Measurements from ENCODE around the gene ITGAE.

DNA sequence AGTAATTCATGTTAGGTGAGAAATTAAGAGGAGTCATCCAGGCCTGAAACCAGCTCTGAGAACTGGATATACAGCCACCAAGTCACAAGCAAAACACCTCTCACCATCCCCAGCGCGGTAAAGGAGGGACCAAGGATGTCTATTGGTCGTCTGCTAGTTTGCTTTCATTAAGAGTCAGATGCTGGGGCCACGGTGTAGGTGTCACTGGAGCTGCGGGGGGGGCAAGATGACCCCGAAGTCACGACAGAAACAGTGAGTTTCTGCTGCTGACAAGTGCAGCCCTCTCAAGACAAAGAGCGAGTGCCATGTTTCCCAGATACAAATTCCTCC, 44.3 kb upstream of the ITGAE start:
- TF ChIP-seq, protein P1, sequence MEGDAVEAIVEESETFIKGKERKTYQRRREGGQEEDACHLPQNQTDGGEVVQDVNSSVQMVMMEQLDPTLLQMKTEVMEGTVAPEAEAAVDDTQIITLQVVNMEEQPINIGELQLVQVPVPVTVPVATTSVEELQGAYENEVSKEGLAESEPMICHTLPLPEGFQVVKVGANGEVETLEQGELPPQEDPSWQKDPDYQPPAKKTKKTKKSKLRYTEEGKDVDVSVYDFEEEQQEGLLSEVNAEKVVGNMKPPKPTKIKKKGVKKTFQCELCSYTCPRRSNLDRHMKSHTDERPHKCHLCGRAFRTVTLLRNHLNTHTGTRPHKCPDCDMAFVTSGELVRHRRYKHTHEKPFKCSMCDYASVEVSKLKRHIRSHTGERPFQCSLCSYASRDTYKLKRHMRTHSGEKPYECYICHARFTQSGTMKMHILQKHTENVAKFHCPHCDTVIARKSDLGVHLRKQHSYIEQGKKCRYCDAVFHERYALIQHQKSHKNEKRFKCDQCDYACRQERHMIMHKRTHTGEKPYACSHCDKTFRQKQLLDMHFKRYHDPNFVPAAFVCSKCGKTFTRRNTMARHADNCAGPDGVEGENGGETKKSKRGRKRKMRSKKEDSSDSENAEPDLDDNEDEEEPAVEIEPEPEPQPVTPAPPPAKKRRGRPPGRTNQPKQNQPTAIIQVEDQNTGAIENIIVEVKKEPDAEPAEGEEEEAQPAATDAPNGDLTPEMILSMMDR (IDR thresholded peaks at IDR 0.05; ENCODE audit: low read length) = no peak
- no peak for TF ChIP-seq EZH2 (optimal IDR thresholded peaks at IDR 0.05; ENCODE audit: low read depth, low read length)
- no peak for TF ChIP-seq EZH2phosphoT487 (IDR thresholded peaks at IDR 0.05; ENCODE audit: low read length)
